Measurements from ENCODE around the gene FOXO4. TPM values are rescaled to one million over a fixed set of nuclear protein-coding genes. Genes with fewer than 3 reads are reported as not detected.

The FOXO4 gene
- total and polyA plus RNA-seq, 2 of the 13 experiments (the other 11 are each of a cell fraction or from before 2014, with no cell fraction given): 5.1 to 5.7 TPM

GRCh38 chrX:71107762-71108360 lies 12.2 kb downstream of the FOXO4 start (continued):
- TF ChIP-seq ZNF530 (CRISPR knock-in tag; IDR thresholded peaks at IDR 0.05; ENCODE audit: low read depth): no peak
- TF ChIP-seq KLF12 (CRISPR knock-in tag; IDR thresholded peaks at IDR 0.05; ENCODE audit: borderline replicate concordance): no peak
- no peak for TF ChIP-seq CENPBD1 (CRISPR knock-in tag; IDR thresholded peaks at IDR 0.05; ENCODE audit: borderline replicate concordance, low read depth)
- TF ChIP-seq ZNF780A (CRISPR knock-in tag; IDR thresholded peaks at IDR 0.05): no peak
- TF ChIP-seq REL (CRISPR knock-in tag; conservative IDR thresholded peaks at IDR 0.05): no peak

GRCh38 chrX:71109051-71109450 lies 13.4 kb downstream of the FOXO4 start:
- Histone ChIP-seq H4K20me1 (ENCODE audit: insufficient read depth, low read length) (no peaks in the 10 kb centered on the region), H3K4me1 (ENCODE audit: insufficient read depth, low read length) (peaks cover 8% of the 10 kb centered on the region), H3K4me2 (ENCODE audit: low read depth, low read length) (no peak overlapping the region), H3K9me3 (ENCODE audit: low read length) (no peaks in the 10 kb centered on the region), H3K79me2 (ENCODE audit: insufficient read depth, low read length) (no peaks in the 10 kb centered on the region), H3K4me3 (replicated peaks in 1 of 3; ENCODE audit: insufficient read depth in 1 of 3, low read depth in 2 of 3, low read length in 3 of 3) (no peak overlapping the region), H3K27me3 (ENCODE audit: control insufficient read depth in 1 of 2, insufficient read depth in 2 of 2, low read length in 2 of 2) (no peaks in the 10 kb centered on the region), H3K9ac (ENCODE audit: insufficient read depth, low read depth, low read length) (no peak overlapping the region), H2AFZ (ENCODE audit: low read length) (no peak overlapping the region), H3K36me3 (replicated peaks in 1 of 2; ENCODE audit: control insufficient read depth in 1 of 2, insufficient read depth in 2 of 2, low read length in 2 of 2) (no peaks in the 10 kb centered on the region), H3K27ac (ENCODE audit: extremely low read length, insufficient read depth, low read length) (no peak overlapping the region)
- FAIRE-seq: no peak
- intact Hi-C loops (cut with micrococcal nuclease; ENCODE audit: unreplicated experiment) (no loop called here), in situ Hi-C loops (cut with HindIII; ENCODE audit: extremely low pct_ligation_motif_present, low pct_unique_long_range_greater_than_20kb) (no loop called here)
- TF ChIP-seq KLF11 (CRISPR knock-in tag; IDR thresholded peaks at IDR 0.05): no peak
- TF ChIP-seq CCDC6 (CRISPR knock-in tag; IDR thresholded peaks at IDR 0.05): no peak
- no peak for TF ChIP-seq ATF1 (CRISPR knock-in tag; IDR thresholded peaks at IDR 0.05)
- no peak for TF ChIP-seq NFIC (IDR thresholded peaks at IDR 0.05; ENCODE audit: low read length)
- no peak for TF ChIP-seq ATF7-NPFF (CRISPR knock-in tag; IDR thresholded peaks at IDR 0.05; ENCODE audit: low read depth)
- no peak for TF ChIP-seq RFXAP (CRISPR knock-in tag; IDR thresholded peaks at IDR 0.05; ENCODE audit: borderline replicate concordance)
- TF ChIP-seq CENPBD1 (CRISPR knock-in tag; IDR thresholded peaks at IDR 0.05; ENCODE audit: borderline replicate concordance, low read depth): no peak
- TF ChIP-seq ZNF549 (CRISPR knock-in tag; IDR thresholded peaks at IDR 0.05): no peak
- DNase-seq (ENCODE audit: low spot score): no peak
- ChIA-PET CTCF (ENCODE audit: low intra/inter-chr PET ratio, low total read pairs) (no interaction called here), POLR2A (no interaction called here)
- WGBS (ENCODE audit: low lambda C conversion rate): 94% methylated on average over 6 of the region's 6 CpGs
- no TSS peak for BruUV-seq (replicated peaks)
- no peak for ATAC-seq

Measured in HepG2 (cell line).